BJ (cell line): ENCODE data around the gene GRK3. TPM values are rescaled to one million over a fixed set of nuclear protein-coding genes. Genes with fewer than 3 reads are reported as not detected.
A peak's percentile ranks its signal among the peaks of the same experiment; 100 is the strongest.
"Not testable (repeated sequence)": the region's sequence is repeated elsewhere in the genome, so short reads cannot be mapped to it uniquely, and the experiment has no call there.

ENCODE experiments used
- CTCF ChIA-PET: fragments of 350-600 bp; formaldehyde crosslinking; extraction: SDS; loops from one replicate; lab custom pipeline; 2021; ENCODE audit warnings: antibody characterized with exemption, inconsistent platforms; lab: Yijun Ruan, JAX
- POLR2A ChIA-PET: fragments of 300-600 bp; sonication (Branson Sonifier 250); formaldehyde crosslinking; extraction: SDS; loops from one replicate; lab custom pipeline; 2021; ENCODE audit warnings: antibody characterized with exemption; lab: Charles Lee
- DNase-seq: peaks from one replicate; pipeline ENCODE4 v3.0.0-alpha.2; 2011; ENCODE audit warnings: low read depth
- H3K27me3 ChIP-seq: 2 replicates; pipeline ENCODE4 v1.6.0; 2011; ENCODE audit warnings: low read length; ENCODE audit not compliant: control insufficient read depth, insufficient read depth
- H3K36me3 ChIP-seq: 2 replicates; pipeline ENCODE4 v1.5.1; 2011; ENCODE audit warnings: low read length; ENCODE audit not compliant: control insufficient read depth, insufficient read depth
- H3K4me3 ChIP-seq: 2 replicates; pipeline ENCODE4 v1.5.1; 2011; ENCODE audit warnings: low read depth, mild to moderate bottlenecking, control low read depth, low read length
- polyA minus RNA-seq: library from RNA; depleted of rRNA, polyadenylated mRNA; stranded (reverse); fragments of >200 nt; gene quantifications from 2 replicates; pipeline ENCODE4 v1.2.3, GENCODE V29; 2011; rRNA and poly(A)+ RNA removed
- polyA plus RNA-seq: library from polyadenylated mRNA; depleted of rRNA; stranded (reverse); fragments of >200 nt; gene quantifications from 2 replicates; pipeline ENCODE4 v1.2.3, GENCODE V29; 2011; rRNA removed
- TF ChIP-seq, protein P1 (sequence below): IDR thresholded peaks from 2 replicates; pipeline ENCODE4 v1.5.1; 2011; ENCODE audit warnings: low read depth, mild to moderate bottlenecking, control low read depth, inconsistent platforms, low read length, moderate library complexity; ENCODE audit not compliant: insufficient read depth

The GRK3 gene
- polyA plus RNA-seq (0.72 and 1.1 TPM in 2 replicates), polyA minus RNA-seq (0.98 and 1.00 TPM in 2 replicates)

DNA sequence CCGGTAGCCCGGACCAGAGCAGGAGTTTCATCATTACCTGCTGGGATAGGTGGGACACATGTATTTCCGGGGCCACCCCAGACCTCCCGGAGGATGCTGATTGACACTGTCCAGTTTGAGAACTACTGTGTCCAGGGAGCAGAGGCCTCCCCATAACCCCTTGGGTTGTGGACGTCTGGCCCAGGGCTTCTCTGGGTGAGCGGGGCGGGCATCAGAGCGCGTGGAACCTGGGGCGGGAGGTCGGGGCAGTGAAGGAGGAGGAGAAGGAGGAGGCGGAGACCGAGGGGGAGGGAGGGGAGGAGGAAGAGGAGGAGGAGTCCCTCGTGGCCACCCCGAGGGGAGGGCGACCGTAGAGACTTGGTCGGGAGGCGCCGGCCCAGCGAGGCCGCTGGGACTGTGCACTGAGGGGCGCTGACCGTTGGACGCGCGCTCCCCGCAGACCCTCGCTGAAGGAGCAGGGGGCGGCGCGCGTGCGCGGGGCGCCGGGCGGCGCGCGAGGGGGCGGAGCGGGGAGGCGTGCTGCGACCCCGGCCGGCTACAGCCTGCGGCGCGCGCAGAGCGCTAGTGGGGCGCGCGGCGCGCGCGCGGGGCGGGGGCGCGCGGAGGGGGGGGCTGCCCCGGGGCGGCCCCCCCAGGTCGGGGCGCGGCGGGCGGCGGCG, at the start of gene GRK3:
Gene GRK3, plus strand, starts transcription at position 356 of the 659 bp plus-strand sequence. CDS start 366 bp downstream, outside the sequence.
- ChIA-PET CTCF (interaction anchor here (0.5 to 0.6 kb wide), 2 partner anchors 12 to 103 kb away, joined by 3 read pairs; no protein-coding TSS in a partner anchor), POLR2A (no interaction called here)
- Histone ChIP-seq H3K27me3 (peaks cover 5% of the 10 kb centered on the region), H3K36me3 (no peaks in the 10 kb centered on the region), H3K4me3 (peak within 1 kb of the TSS; percentile 58)
- no peak for DNase-seq
- TF ChIP-seq, protein P1, sequence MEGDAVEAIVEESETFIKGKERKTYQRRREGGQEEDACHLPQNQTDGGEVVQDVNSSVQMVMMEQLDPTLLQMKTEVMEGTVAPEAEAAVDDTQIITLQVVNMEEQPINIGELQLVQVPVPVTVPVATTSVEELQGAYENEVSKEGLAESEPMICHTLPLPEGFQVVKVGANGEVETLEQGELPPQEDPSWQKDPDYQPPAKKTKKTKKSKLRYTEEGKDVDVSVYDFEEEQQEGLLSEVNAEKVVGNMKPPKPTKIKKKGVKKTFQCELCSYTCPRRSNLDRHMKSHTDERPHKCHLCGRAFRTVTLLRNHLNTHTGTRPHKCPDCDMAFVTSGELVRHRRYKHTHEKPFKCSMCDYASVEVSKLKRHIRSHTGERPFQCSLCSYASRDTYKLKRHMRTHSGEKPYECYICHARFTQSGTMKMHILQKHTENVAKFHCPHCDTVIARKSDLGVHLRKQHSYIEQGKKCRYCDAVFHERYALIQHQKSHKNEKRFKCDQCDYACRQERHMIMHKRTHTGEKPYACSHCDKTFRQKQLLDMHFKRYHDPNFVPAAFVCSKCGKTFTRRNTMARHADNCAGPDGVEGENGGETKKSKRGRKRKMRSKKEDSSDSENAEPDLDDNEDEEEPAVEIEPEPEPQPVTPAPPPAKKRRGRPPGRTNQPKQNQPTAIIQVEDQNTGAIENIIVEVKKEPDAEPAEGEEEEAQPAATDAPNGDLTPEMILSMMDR = no peak

GRCh38 chr22:25518000-25518663, 46.3 kb upstream of the GRK3 start:
- DNase-seq = no peak
- ChIA-PET CTCF (no interaction called here), POLR2A (no interaction called here)
- no peak overlapping the region for H3K4me3 ChIP-seq
- H3K36me3 ChIP-seq = no peaks in the 10 kb centered on the region
- TF ChIP-seq, protein P1 = no peak
- no peaks in the 10 kb centered on the region for H3K27me3 ChIP-seq

DNA sequence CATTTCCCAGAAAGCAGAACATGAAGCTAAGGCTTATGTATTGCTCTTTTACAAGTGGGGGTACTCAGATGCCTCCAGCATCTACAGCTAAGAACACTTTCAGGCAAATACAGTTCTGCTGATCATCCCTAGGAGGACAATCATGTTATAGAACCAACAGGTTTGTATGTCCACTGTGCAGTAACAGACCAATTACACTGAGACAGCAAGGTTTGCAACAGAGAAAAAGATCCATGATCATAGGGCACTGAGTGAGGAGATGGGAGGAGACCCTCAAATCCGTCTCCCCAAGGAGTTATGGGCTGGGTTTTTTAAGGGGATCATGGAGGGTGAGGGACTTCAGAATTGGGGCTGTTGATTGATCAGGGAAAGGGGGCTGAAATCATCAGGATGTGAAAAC, 39.1 kb upstream of the GRK3 start:
- H3K27me3 ChIP-seq = no peaks in the 10 kb centered on the region
- no peaks in the 10 kb centered on the region for H3K36me3 ChIP-seq
- H3K4me3 ChIP-seq = no peak overlapping the region
- CTCF ChIA-PET = no interaction called here
- DNase-seq = no peak
- POLR2A ChIA-PET = no interaction called here
- TF ChIP-seq, protein P1 = no peak

DNA sequence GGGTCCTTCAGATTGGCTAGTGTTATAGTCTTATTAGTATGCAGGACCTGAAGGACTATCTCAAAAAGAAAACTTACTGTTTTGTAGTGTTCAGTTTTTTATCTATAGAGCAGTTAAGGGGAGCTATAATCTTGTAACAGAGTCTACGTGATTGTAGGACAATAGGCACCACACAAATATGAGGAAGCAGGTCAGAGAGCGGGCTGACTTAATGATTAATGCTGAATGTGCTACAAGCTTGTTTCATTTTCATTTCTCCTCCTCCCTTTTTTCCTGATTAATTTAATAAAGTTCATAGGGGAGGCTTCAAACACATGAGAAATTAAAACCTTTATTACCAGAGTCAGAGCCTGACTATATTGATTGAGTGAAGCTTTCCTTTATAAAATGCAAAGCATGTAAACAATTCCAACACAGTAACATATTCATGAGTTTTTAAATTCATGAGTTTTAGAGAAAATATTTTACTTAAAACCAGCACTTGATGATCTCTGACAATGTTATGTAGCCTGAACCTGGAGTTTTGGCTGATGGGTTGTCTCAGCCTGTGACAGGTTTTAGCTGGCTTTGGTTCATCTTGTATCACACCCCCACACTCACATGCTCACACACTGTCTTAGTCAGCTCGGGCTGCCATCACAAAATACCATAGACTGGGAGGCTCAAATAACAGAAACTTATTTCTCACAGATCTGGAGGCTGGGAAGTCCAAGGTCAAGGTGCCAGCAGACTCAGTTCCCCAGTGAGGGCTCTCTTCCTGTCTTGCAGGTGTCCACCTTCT, 38.5 kb upstream of the GRK3 start:
- POLR2A ChIA-PET, DNase-seq, CTCF ChIA-PET, H3K27me3 ChIP-seq, H3K4me3 ChIP-seq, H3K36me3 ChIP-seq: not testable (repeated sequence)

GRCh38 chr22:25527016-25527415, 37.5 kb upstream of the GRK3 start:
- H3K36me3 ChIP-seq, POLR2A ChIA-PET, DNase-seq, CTCF ChIA-PET, H3K27me3 ChIP-seq, H3K4me3 ChIP-seq: not testable (repeated sequence)

DNA sequence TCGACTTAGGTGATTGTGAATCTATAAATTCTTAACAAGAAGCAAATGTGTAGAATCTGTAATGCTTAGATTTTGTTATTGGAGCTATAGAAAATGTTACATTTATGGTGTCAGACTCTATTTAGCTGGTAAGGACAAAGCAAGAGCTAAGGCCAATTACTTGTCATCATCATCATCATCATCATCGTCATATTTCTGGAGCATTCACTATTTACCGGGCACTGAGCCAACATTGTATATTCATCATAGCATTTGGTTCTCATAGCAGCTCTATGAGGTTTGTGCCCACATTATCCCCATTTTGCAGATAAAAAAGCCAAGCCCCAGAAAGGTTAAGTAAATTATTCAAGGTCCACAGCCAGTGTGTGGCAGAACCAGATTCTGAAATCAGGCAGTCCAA, 36.4 kb upstream of the GRK3 start:
- H3K4me3 ChIP-seq, DNase-seq, POLR2A ChIA-PET, CTCF ChIA-PET, H3K27me3 ChIP-seq, H3K36me3 ChIP-seq: not testable (repeated sequence)

DNA sequence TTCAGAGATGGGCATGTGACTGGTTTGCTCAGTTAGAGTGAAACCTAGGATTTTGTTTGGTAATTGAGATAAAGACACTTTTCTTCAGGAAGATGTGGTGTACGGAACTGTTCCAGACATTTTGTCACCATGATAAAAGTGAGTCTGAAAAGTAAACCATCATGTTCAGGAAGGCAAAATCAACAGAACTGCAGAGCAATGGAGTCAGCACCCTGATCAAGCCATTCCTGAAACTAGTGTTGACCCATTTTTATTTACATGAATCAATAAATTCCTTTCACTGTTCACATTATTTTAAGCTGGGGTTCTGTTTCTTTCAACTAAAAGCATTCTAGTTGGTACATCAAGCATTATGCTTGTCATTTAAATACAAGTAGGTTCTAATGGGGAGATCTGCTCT, 35.4 kb upstream of the GRK3 start:
- DNase-seq, CTCF ChIA-PET, POLR2A ChIA-PET: not testable (repeated sequence)

GRCh38 chr22:25529541-25530137, 34.8 kb upstream of the GRK3 start:
- POLR2A ChIA-PET, H3K4me3 ChIP-seq, CTCF ChIA-PET, DNase-seq, H3K36me3 ChIP-seq, H3K27me3 ChIP-seq: not testable (repeated sequence)

More for the DNA sequence above, 35.4 kb upstream of the GRK3 start:
- H3K27me3 ChIP-seq, H3K36me3 ChIP-seq, H3K4me3 ChIP-seq: not testable (repeated sequence)

GRCh38 chr22:25531677-25532076, 32.8 kb upstream of the GRK3 start:
- POLR2A ChIA-PET, CTCF ChIA-PET, H3K27me3 ChIP-seq, H3K36me3 ChIP-seq, H3K4me3 ChIP-seq, DNase-seq: not testable (repeated sequence)
